ENCODE results near the gene CNTRL. TPM values are rescaled to one million over a fixed set of nuclear protein-coding genes. Genes with fewer than 3 reads are reported as not detected.

The CNTRL gene
- total and polyA plus RNA-seq, 12 donors = 2.5 to 7.5 (median 4.2) TPM

GRCh38 chr9:121198512-121199042, 123.8 kb downstream of the CNTRL start:
- DNase-seq (no peak), ATAC-seq (no peak)
- Histone ChIP-seq H3K36me3 (no peaks in the 10 kb centered on the region), H3K27ac (no peak overlapping the region), H3K4me3 (peak overlapping the region in 4 of 10 donors; percentile 85 to 92 (median 88)), H3K9me3 (no peaks in the 10 kb centered on the region), H3K4me1 (peaks cover 2 to 75% (median 72%) of the 10 kb centered on the region in 9 donors), H3K27me3 (no peaks in the 10 kb centered on the region)
- TF ChIP-seq, protein P1, sequence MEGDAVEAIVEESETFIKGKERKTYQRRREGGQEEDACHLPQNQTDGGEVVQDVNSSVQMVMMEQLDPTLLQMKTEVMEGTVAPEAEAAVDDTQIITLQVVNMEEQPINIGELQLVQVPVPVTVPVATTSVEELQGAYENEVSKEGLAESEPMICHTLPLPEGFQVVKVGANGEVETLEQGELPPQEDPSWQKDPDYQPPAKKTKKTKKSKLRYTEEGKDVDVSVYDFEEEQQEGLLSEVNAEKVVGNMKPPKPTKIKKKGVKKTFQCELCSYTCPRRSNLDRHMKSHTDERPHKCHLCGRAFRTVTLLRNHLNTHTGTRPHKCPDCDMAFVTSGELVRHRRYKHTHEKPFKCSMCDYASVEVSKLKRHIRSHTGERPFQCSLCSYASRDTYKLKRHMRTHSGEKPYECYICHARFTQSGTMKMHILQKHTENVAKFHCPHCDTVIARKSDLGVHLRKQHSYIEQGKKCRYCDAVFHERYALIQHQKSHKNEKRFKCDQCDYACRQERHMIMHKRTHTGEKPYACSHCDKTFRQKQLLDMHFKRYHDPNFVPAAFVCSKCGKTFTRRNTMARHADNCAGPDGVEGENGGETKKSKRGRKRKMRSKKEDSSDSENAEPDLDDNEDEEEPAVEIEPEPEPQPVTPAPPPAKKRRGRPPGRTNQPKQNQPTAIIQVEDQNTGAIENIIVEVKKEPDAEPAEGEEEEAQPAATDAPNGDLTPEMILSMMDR (IDR thresholded peaks at IDR 0.05) = no peak
- intact Hi-C loops (cut with DNase I) = no loop called here
- WGBS, 2 donors = 23 to 27% methylated on average over 4 of the region's 4 CpGs

GRCh38 chr9:121199921-121200320, 125.2 kb downstream of the CNTRL start:
- TF ChIP-seq, protein P1 (IDR thresholded peaks at IDR 0.05) = no peak
- intact Hi-C loops (cut with DNase I) = loop anchor here in 1 of 10 donors (5.0 kb wide), 1 partner anchor 77 kb away; no protein-coding TSS in a partner anchor
- H3K36me3 ChIP-seq = no peaks in the 10 kb centered on the region
- peak overlapping the region in 9 of 10 donors; percentile 4 to 99 (median 90) for H3K4me3 ChIP-seq
- H3K27me3 ChIP-seq = no peaks in the 10 kb centered on the region
- WGBS, 2 donors = 19 to 21% methylated on average over 2 of the region's 2 CpGs
- DNase-seq (no peak), ATAC-seq (no peak)
- peaks cover 0 to 3% (median 0%) of the 10 kb centered on the region in 11 donors for H3K9me3 ChIP-seq
- peaks cover 2 to 64% (median 60%) of the 10 kb centered on the region in 9 donors for H3K4me1 ChIP-seq
- peak overlapping the region in 4 of 10 donors; percentile 7 to 98 (median 96) for H3K27ac ChIP-seq

GRCh38 chr9:121200356-121200755, 125.6 kb downstream of the CNTRL start:
- Histone ChIP-seq H3K27ac (peak overlapping the region in 6 of 10 donors; percentile 96 to 98 (median 97)), H3K36me3 (no peaks in the 10 kb centered on the region), H3K9me3 (peaks cover 0 to 3% (median 0%) of the 10 kb centered on the region in 11 donors), H3K4me1 (peaks cover 2 to 60% (median 57%) of the 10 kb centered on the region in 9 donors), H3K27me3 (no peaks in the 10 kb centered on the region), H3K4me3 (peak overlapping the region; percentile 70 to 99 (median 88))
- no peak for DNase-seq
- 16 to 20% methylated on average over 4 of the region's 4 CpGs for WGBS, 2 donors
- TF ChIP-seq, protein P1 (IDR thresholded peaks at IDR 0.05) = no peak
- no peak for ATAC-seq
- intact Hi-C loops (cut with DNase I) = loop anchor here in 1 of 10 donors (5.0 kb wide), 1 partner anchor 77 kb away; no protein-coding TSS in a partner anchor

DNA sequence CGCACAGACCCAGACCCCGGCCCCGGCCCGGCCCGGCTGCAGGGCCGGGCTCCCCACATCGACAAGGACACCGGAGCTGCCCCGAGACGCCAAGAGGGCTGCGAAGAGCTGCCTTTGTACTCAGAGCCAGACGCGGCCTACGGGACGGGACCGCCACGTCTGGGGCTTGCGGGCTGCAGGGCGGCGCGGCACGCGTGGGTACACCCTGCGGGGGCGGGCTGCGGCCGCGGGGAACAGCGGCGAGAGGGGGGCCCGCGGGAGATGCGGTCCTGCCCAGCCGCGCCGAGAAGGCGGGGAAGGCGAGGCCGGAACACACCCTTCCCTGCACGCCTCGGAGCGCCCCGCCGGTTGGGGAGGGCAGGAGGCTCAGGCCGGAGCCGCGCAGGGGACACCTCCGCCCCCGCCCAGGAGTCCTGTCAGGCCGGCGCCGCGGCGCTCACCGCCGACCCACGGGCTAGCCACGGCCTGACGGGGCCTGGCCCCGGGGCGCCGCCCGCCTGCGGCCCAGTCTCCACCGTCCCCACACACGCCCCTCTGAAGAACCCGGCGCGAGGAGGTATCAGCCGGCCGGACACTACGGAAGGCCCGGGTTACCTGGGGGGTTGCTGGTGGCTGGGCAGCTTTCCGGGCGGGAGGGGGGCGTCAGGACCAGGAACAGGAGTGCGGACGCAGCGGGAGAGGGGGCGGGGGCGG, 126.4 kb downstream of the CNTRL start:
- peaks cover 2 to 51% (median 48%) of the 10 kb centered on the region in 9 donors for H3K4me1 ChIP-seq

More for the DNA sequence above, 126.4 kb downstream of the CNTRL start:
- H3K27me3 ChIP-seq = no peaks in the 10 kb centered on the region
- H3K36me3 ChIP-seq = no peaks in the 10 kb centered on the region
- peaks cover 0 to 3% (median 0%) of the 10 kb centered on the region in 11 donors for H3K9me3 ChIP-seq
- H3K27ac ChIP-seq = peak overlapping the region; percentile 86 to 98 (median 96)
- DNase-seq = peak in 1 of 2 donors; percentile 65
- intact Hi-C loops (cut with DNase I) = loop anchor here in 1 of 10 donors (5.0 kb wide), 1 partner anchor 76 kb away; no protein-coding TSS in a partner anchor
- ATAC-seq = peak; percentile 40 to 75 (median 52)
- TF ChIP-seq, protein P1 (IDR thresholded peaks at IDR 0.05) = no peak
- H3K4me3 ChIP-seq = peak overlapping the region; percentile 70 to 99 (median 88)
- 0% methylated on average over 62 to 81 of the region's 81 CpGs for WGBS, 2 donors

Measured in heart right ventricle (tissue), 16 donors.